GM21529 (cell line): Measurements from ENCODE around the gene ATN1.

Source experiments
- ATAC-seq: cut with Tn5 transposase; IDR thresholded peaks from one replicate; pipeline ENCODE4 v1.9.1; 2021; ENCODE audit not compliant: unreplicated experiment

Gene ATN1

GRCh38 chr12:6925239-6925539, 2.6 kb upstream of the ATN1 start:
- no peak for ATAC-seq

DNA sequence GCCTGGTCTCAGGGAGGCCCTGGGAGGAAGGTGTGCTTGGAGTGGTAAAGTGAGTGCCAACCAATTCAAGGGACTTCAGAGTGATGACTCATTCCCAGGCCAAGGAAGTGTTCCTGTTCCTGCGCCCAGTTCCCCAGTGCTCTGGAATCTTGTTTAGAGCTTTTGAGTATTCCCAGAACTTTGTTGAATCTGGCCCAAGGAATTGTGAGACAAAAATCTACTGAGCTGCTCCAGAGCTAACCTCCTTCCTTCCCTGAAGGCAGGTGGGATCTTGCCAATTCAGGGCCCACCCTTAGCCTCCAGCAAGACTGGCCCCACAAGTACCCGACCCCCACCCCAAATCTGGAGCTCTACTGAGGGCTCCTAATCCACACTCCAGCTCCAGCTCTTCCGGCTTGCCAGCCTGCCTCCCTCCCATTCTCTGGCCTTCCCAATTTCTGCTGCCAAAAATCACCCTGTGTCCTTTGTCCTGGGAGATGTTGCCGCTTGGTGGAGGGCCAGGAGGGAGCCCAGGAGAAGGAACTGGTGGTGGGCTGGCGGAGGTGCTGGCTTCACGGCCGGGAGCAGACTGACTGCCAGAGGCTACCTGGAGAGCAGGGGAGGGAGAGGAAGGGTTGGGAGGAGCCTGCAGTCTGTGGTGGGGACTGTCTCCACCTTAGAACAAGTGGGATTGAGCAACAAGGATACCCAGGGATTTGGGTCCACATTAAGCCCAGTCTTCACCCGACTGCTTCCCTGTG, 2.0 kb upstream of the ATN1 start:
- no peak for ATAC-seq

DNA sequence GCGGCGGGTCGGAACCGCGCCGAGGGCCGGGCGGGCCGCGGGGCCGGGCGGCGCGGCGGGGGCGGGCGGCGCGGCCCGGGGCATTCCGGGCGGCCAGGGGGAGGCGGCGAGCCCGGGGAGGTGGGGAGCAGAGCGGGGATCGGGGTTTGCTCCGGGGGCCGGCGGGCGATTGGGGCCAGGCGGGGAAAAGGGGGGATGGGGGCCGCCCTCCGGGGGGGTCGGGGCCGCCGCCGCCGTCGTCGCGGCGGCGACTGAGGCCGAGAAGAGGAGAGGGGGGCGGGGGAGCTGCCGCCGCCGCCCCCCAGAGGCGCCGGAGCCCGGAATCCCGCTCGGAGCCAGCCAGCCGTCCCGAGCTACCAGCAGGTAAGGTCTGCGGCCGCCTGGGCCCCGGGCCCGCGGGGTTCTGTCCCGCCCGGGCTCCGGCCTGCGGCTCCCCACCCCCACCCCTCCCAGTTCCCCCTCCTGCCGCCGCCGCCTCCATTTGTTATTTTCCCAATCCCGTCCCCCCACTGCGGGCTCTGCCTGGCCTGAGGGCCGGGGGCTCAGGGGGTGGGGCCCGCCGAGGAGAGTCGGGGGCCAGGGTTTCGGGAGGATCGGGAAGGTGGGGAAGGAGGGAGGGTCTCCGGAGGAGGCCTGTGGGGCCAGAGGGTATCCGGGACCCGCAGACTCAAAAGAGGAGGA, 403 bp downstream of the ATN1 start:
- ATAC-seq, result no peak

DNA sequence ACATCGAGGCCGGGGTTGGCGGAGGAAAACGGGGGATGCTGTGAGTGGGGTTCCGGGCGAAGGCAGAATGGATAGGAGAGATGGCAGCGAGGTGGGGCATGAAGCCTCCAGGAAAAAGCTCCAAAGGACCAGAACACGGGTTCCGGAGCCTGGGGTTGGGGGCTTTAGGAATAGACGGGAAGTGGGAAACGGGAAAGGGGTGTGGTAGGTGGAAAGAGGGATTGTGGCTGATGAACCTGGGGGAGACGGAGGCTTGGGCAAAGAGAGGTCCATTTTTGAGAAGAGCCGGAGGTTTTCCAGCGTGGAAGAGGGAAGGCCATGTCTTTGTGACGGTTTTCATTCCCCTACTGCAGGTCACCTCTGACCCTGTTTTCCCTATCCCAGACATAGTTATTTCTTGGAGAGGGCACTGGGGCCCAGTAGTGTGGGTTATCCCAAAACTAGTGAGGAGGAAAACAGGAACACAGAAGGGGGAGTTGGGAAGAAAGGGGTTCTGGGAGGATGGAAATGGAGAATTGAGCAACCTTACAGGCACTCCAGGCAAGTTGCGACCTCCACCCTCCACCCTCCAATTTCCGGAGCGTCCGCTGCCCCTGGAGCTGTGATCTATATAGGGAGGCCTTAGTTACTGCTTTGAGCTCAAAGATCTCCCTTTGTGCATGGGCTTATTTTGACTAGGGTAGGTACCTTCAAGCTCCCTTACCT, 1.1 kb downstream of the ATN1 start:
- no peak for ATAC-seq

DNA sequence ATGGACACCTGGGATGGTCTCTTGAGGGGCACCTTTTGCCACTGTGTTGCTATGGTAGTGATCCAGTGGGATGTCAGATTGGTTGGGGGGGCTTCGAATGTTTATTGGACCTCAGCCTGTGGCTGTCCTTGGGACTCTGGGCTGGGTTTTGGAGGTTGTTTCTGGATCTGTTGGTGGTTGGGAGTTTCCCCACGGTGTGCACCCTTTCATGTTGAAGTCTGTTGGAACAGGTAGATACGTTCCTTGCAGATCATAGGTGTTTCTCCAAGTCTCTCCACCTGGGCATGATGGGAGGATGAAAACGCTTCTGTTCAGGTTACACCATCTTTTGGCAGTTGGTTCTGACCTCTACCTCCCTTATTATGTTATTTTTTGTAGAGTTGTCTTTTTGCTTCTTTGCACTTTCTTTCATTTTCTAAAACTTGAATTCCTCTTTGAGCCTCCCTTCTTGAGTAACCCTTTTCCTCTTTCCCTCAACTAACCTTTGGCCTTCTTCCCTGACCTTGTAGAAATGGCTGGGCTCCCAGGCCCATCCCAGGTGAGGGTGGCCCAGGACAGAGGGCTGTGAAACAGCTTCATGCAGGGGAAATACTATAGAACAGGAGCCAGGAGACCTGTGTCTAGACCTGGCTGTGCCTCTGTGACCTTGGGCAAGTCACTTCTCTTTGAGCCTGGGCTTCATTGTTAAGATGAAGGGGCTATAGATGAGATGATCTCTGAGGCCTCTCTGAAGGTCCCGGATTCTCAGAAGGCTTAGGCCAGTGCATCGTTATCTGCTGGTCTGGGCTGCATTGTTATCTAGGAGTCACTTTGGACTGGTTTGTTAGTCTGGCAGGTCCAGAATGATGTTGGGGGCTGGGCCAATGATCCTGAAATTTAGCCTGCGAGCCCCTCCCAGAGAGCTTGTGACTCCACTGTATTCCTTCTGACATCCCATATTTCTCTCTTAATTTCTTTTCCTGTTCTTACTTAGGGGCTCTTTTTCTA, 2.0 kb downstream of the ATN1 start:
- ATAC-seq, result no peak

DNA sequence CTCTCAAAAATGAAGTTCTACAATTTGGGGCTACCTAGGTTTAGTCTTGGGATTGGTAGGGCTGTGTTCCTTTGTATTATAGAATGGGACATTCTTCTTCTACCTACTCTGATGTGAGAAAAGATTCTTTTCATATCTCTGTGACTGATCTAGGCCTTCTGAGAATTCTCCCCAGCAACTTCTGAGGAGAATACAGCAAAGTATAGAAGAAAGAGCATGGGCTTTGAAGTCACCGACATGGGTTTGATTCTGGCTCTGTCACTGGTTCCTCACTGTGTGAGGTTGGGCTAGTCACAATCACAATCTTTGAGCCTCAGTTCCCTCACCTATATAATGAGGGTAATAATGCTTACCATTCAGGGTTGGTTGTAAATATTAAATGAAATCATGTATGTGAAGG, 5.0 kb downstream of the ATN1 start:
- ATAC-seq, result no peak

DNA sequence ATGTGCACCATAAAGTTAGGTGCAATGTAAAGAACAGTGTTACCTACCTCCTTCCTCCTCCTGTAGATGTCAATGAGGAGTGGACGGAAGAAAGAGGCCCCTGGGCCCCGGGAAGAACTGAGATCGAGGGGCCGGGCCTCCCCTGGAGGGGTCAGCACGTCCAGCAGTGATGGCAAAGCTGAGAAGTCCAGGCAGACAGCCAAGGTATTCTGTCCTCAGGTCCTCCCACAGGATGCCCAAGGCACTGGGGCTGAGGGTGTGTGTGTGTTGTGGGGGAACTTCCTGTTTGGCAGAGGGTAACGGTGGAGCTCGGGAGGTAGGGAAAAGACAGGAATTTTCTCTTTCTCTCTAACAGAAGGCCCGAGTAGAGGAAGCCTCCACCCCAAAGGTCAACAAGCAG, 6.4 kb downstream of the ATN1 start:
- no peak for ATAC-seq

DNA sequence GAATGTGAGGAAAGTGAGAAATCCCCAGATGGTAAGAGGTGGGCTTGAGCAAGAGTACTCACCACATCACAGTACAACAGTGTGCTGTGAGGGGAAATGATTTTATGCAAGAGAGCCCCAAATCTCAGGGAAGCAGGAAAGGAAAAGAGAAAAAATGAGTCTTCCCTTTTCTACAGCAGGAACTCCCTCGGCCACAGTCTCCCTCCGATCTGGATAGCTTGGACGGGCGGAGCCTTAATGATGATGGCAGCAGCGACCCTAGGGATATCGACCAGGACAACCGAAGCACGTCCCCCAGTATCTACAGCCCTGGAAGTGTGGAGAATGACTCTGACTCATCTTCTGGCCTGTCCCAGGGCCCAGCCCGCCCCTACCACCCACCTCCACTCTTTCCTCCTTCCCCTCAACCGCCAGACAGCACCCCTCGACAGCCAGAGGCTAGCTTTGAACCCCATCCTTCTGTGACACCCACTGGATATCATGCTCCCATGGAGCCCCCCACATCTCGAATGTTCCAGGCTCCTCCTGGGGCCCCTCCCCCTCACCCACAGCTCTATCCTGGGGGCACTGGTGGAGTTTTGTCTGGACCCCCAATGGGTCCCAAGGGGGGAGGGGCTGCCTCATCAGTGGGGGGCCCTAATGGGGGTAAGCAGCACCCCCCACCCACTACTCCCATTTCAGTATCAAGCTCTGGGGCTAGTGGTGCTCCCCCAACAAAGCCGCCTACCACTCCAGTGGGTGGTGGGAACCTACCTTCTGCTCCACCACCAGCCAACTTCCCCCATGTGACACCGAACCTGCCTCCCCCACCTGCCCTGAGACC, 7.8 kb downstream of the ATN1 start:
- no peak for ATAC-seq

GRCh38 chr12:6936194-6936635, 8.5 kb downstream of the ATN1 start:
- ATAC-seq, result no peak

DNA sequence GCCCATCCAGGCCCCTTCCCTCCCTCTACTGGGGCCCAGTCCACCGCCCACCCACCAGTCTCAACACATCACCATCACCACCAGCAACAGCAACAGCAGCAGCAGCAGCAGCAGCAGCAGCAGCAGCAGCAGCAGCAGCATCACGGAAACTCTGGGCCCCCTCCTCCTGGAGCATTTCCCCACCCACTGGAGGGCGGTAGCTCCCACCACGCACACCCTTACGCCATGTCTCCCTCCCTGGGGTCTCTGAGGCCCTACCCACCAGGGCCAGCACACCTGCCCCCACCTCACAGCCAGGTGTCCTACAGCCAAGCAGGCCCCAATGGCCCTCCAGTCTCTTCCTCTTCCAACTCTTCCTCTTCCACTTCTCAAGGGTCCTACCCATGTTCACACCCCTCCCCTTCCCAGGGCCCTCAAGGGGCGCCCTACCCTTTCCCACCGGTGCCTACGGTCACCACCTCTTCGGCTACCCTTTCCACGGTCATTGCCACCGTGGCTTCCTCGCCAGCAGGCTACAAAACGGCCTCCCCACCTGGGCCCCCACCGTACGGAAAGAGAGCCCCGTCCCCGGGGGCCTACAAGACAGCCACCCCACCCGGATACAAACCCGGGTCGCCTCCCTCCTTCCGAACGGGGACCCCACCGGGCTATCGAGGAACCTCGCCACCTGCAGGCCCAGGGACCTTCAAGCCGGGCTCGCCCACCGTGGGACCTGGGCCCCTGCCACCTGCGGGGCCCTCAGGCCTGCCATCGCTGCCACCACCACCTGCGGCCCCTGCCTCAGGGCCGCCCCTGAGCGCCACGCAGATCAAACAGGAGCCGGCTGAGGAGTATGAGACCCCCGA, 9.1 kb downstream of the ATN1 start:
- peak; percentile 10 for ATAC-seq

GRCh38 chr12:6937481-6938352, 10.0 kb downstream of the ATN1 start:
- ATAC-seq, result peak; percentile 84

GRCh38 chr12:6938353-6939190, 10.8 kb downstream of the ATN1 start:
- ATAC-seq, result no peak

- no peak for ATAC-seq
These were observed 11.4 kb downstream of the ATN1 start for GRCh38 chr12:6939191-6939540.

DNA sequence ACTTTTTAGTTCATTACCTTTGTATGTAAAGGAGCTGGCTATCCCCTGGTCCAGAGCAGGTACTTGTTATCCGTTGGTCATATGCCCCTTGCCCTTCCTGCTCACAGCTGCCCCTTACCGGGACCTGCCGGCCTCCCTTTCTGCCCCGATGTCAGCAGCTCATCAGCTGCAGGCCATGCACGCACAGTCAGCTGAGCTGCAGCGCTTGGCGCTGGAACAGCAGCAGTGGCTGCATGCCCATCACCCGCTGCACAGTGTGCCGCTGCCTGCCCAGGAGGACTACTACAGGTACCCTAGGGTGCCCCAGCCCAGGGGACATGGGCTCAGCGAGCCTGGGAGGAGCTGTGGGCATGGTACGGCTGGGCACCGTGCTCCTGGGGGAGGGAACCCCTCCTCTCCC, 13.5 kb downstream of the ATN1 start:
- ATAC-seq, result no peak

GRCh38 chr12:6941782-6942181, 14.0 kb downstream of the ATN1 start:
- no peak for ATAC-seq

GRCh38 chr12:6942331-6942665, 14.5 kb downstream of the ATN1 start:
- ATAC-seq, result no peak

DNA sequence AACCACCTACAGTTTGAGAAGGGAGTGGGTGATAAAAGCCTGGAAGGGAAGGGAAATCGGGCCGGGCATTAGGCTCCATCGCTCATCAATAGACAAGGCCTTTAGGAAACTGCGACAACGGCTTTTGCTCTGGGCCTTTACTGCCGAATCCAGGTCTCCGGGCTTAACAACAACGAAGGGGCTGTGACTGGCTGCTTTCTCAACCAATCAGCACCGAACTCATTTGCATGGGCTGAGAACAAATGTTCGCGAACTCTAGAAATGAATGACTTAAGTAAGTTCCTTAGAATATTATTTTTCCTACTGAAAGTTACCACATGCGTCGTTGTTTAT, 15.6 kb downstream of the ATN1 start:
- ATAC-seq, result peak; percentile 29
